Measurements from ENCODE around the gene PIK3R2.
A peak's percentile ranks its signal among the peaks of the same experiment; 100 is the strongest.

PIK3R2 gene

GRCh38 chr19:18197941-18198340 is 45.0 kb downstream of the PIK3R2 start:
- no peak for TF ChIP-seq CTCF (IDR thresholded peaks at IDR 0.05; ENCODE audit: control insufficient read depth, insufficient read depth, low read depth, low read length, missing control alignments)
- no peak overlapping the region for H3K4me3 ChIP-seq (ENCODE audit: control insufficient read depth, low read depth, low read length)
- no peak for DNase-seq (ENCODE audit: low read depth)

- H3K4me3 ChIP-seq (ENCODE audit: control insufficient read depth, low read depth, low read length) = no peak overlapping the region
- no peak for TF ChIP-seq CTCF (IDR thresholded peaks at IDR 0.05; ENCODE audit: control insufficient read depth, insufficient read depth, low read depth, low read length, missing control alignments)
- DNase-seq (ENCODE audit: low read depth) = no peak
Measured at GRCh38 chr19:18198374-18198773, 45.4 kb downstream of the PIK3R2 start.

GRCh38 chr19:18202397-18202777 is 49.4 kb downstream of the PIK3R2 start:
- no peak overlapping the region for H3K4me3 ChIP-seq (ENCODE audit: control insufficient read depth, low read depth, low read length)
- no peak for TF ChIP-seq CTCF (IDR thresholded peaks at IDR 0.05; ENCODE audit: control insufficient read depth, insufficient read depth, low read depth, low read length, missing control alignments)
- DNase-seq (ENCODE audit: low read depth) = no peak

GRCh38 chr19:18202778-18203407 is 49.9 kb downstream of the PIK3R2 start:
- peak; percentile 47 for TF ChIP-seq CTCF (IDR thresholded peaks at IDR 0.05; ENCODE audit: control insufficient read depth, insufficient read depth, low read depth, low read length, missing control alignments)
- peak overlapping the region; percentile 96 for H3K4me3 ChIP-seq (ENCODE audit: control insufficient read depth, low read depth, low read length)
- DNase-seq (ENCODE audit: low read depth) = no peak

- no peak for DNase-seq (ENCODE audit: low read depth)
- no peak for TF ChIP-seq CTCF (IDR thresholded peaks at IDR 0.05; ENCODE audit: control insufficient read depth, insufficient read depth, low read depth, low read length, missing control alignments)
- H3K4me3 ChIP-seq (ENCODE audit: control insufficient read depth, low read depth, low read length) = peak overlapping the region; percentile 96
Measured at GRCh38 chr19:18203408-18203862, 50.5 kb downstream of the PIK3R2 start.

DNA sequence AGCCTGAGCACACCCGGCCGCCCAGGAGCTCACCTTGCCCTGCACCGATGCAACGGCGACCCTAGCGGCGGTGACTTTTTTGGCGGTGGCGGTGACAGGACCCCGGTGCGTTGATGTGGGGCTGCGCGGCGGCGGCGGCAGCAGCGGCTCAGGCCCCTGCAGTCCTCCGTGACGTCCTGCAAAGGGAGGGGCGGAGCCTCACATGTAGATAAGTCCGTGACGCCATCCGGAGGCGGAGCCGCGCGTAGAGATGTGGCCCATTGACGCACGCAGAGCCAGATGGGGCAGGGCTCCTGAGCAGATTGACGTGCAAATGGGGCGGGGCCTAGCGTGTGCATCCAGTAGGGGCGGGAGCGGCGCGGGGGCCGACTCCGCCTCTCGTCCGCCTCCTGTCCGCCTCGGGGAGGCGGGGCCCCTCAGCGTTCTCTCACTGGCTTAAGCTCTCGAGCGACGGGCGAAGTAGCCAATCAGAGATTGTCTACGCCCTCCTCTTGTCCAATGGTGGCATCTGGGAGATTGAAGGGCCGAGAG is 51.0 kb downstream of the PIK3R2 start, which contains the start of gene RAB3A:
TSS of gene RAB3A (minus strand) at position 180 of the 531 bp plus-strand sequence. CDS start 1,302 bp downstream, outside the sequence.
- DNase-seq (ENCODE audit: low read depth) = peak; percentile 100
- TF ChIP-seq CTCF (IDR thresholded peaks at IDR 0.05; ENCODE audit: control insufficient read depth, insufficient read depth, low read depth, low read length, missing control alignments) = no peak
- peak within 1 kb of the TSS; percentile 96 for H3K4me3 ChIP-seq (ENCODE audit: control insufficient read depth, low read depth, low read length)

All from AG09309 (cell line).